GM19467 (cell line): ENCODE results near the gene OR10G2.

ENCODE experiments used
- ATAC-seq: cut with Tn5 transposase; IDR thresholded peaks from one replicate; pipeline ENCODE4 v1.9.1; 2021; ENCODE audit warnings: mild to moderate bottlenecking, moderate library complexity; ENCODE audit not compliant: unreplicated experiment

The OR10G2 gene

DNA sequence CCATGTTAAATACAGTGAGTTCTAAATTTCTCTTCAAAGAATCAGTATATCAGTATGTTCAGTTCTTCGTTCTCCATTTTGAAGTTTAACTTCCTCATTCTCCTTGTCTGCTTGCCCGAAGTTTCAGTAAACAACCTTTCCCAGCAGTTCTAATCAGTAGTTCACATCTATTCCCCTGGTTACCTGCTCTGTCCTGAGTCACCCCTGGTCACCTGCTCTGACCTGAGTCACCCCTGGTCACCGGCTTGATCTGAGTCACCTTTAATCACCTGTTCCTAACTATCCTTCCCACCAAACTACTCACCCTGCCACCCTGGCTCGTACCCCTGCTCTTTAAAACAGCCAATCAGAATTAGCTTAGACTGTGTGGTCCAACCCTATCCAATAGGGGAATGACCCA lies 45.4 kb downstream of the OR10G2 start:
- no peak for ATAC-seq
